GM18861 (cell line): Measurements from ENCODE around the gene TTC7B.

Experiments used
- ATAC-seq: cut with Tn5 transposase; IDR thresholded peaks from one replicate; pipeline ENCODE4 v1.9.1; 2021; ENCODE audit not compliant: unreplicated experiment

The TTC7B gene

DNA sequence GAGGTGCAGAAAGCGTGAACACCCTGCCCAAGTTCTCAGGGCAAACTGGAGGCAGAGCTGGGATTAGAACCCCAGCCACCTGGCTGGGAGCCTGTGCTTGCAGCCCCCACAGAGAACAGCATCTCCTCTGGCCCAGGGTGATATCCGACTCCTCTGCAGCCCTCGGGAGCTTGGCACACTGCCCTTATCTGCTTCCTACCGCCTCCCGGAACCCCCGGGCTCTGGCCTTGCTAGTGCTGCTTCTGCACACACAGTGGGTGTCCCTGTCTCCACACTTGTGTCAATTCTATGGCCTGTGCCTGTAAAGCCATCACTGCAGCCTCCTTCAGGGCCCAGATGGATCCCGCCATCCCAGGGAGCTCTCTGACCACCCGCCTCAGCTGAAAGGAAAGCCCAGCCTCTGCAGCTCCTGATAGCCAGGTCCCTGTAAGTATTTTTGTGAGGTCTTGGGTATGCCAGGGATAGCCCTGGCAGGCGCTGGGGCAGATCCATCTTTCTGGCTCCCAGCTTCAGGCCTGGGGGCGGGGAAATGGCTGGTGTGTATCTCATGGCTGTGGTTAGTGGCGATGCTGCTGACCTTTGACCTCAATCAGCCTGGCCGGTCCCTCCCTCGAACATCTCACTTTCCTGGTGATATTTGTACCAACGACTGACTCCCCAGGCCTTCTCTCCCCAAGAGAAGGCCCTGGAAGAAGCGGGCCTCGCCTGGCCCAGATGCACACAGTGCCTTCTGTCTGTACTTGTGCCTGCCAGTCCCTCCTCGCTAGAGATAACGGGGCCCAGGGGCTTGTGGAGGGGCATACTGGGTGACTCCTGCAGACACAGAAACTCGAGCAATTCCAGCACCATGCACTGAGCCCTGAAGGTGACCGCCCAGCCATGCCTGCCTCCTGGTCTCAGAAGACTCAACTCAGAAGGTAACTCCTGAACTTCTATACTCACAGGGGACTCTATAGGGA is 235.6 kb downstream of the TTC7B start:
- ATAC-seq: no peak

DNA sequence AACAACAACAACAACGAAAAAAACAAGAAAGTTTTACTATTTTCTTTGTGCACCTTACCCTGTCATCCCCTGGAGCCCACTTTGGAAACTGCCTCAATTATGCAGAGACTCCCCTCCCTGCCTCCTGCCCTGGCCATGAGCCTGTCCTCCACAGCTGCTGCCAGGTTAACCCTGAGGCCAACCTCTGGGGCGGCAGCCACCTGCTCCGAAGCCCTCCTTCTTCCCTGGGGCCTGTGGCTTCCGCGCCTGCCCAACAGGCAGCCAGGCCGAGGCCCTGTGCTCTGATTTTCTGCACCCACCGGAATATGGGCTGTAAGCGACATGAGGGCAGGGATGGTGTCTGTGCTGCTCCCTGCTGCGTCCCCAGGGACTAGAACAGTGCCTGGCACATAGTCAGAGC is 236.4 kb downstream of the TTC7B start:
- ATAC-seq: no peak

DNA sequence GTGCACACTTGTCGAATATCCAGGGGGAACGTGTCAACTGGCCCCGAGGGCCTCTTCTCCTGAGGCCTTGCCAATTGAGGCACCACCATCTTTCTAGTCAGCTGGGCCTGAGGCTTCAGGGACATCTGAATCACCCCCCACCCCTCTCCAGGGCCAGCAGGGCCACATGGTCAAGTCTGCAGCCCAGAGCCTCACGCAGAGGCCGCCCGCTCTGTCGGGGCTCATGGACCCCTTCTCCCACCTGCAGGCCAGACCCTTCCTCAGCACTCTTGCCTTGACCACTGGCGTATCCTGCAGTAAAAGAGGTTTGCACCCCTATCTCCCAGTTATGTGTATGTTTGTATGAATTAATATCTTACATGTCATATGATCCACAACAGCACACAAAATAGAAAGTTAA is 237.1 kb downstream of the TTC7B start:
- no peak for ATAC-seq

DNA sequence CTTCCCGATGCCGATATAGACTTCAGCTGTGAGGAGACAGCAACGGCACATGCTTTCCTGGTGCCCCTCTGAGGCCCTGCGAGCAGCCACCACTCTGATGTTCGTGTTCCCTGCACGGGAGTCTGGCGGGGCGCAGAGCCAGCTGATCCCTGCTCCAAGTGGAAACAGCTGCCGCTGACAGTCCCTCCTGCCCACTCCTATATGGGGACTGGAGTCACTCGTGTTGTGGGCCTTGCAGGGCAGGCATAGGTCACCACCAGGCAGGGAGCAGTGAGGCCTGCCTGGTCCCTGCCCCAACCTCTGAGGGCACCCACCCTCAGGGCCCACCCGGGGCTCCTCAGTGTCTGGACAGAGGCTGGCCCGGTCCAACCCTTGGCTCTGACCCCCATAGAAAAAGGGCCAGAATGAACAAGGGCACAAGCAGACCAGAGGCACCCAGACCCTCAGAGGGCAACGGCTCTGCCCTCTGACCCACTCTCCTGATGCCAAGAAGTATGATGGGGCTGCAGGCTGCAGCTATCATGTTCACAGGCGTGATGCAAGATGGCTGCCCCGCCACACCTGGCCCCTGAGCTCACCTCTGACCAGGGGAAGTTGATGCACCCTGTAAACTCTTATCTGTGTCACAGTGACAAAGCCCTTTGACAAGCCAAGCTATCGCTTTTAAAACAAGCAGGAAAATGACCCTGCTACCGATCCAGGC is 237.8 kb downstream of the TTC7B start:
- no peak for ATAC-seq

DNA sequence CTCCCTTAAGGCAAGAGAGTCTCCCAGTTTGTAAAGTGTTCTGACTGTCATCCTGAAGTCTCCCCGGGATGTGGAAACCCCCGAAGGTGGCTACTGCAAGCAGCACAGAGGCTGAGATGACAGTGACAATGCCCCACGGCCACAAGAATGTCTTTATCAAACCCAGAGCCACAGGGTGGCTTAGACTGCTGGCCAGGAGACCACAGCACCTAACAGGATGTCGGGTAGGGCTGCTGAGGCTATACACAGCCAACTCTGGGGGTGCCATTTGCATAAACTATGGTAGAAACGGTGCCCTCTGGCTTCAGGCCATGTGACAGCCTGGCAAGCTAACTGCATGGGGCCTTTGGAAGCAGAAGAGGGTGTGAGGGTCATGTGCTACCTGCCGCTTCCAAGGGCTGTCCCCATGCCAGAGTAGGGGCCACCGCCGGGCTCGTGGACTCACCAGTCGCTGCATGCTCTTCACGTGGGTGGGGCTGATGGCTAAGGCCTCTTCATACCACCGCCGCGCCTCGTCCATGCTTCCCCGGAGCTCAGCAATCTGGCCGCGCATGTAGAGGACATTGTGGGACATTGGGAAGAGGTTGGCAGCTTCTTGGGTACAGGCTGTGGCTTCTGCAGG is 238.5 kb downstream of the TTC7B start:
- no peak for ATAC-seq

DNA sequence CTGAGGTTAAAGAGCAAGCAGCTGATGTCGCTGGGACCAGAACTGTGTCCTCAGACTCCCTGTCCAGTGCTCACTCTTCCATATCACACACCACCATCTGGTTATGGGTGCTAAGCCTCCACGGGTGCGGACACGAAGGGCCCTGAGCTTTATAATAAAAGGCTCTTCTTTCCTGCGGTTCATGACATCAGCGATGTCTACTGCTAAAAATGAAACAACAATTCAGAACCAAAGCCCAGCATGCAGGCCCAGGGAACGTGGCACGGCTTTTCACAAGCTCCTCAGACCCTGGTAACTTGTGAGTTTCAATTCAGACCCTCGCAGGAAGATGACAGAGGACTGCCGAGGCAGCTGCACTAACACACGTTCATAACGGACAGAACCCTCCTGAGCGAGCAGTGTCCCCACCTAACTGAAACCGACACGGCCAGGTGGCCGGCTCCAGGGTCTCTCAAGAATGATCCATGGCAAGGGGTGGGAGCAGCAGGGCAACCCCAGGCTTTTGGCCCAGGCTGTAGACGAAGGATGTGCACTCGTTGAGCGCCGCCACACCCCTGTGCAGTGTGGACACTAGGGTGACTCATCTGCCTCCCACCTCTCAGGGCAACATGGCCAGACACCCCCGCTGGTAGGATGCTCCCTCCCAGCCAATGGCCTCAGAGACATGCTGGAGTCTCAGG is 239.1 kb downstream of the TTC7B start:
- no peak for ATAC-seq

DNA sequence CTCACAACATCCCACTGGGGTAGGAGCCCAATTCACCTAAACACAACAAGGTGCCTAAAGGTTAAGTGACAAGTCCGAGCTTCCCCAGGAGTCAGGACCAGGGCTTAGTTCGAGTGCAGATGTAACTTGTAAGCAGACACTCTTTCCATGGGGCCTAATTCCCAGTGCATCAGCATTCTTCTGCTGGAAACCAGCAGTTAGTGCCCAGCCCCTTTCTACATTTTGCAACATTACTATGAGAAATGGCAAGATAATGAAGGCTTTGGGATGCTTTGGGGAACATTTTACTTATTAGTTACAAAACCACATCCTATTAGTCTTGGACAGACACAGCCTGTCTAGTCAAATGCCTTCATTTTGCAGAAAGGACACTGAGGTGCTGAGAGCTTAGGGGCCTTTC is 239.6 kb downstream of the TTC7B start:
- no peak for ATAC-seq

DNA sequence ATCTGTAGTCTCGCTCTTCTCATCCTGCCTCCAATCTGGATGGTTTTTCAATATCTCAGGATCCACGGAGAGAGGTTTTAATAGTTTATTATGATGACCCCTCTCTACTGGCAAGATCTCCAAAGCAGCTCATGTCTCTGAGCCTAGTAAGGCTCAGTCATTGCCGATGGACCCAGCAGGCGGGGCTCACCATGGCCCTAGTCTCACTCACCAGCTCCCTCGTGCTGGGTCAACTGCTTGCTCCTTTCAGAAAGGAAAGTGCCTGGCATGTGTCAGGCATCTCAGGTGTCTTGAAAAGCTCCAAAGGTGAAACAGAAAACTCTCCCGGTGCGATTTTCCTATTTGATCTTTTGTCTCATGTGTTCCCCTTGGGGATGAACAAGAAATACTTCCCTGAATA is 240.4 kb downstream of the TTC7B start:
- ATAC-seq: no peak

DNA sequence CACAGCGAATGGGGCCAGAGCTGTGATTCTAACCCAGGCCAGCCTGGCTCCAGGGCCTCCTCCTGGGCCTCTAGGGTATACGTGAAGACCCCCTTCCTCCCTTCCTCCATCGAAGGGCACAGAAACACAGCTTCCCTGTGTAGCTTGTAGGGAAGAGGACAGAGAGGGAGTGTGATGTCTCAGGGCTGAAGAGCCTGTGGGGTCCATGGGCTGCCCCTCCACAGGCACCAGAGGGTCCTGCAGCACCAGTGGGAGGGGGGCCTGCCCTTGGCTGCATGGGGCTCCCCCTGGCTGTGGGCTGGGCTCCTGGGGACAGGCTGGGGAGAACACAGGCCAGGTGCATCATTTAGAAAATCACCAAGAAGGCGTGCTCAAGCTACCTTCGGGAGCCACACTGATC is 240.9 kb downstream of the TTC7B start:
- ATAC-seq: no peak

DNA sequence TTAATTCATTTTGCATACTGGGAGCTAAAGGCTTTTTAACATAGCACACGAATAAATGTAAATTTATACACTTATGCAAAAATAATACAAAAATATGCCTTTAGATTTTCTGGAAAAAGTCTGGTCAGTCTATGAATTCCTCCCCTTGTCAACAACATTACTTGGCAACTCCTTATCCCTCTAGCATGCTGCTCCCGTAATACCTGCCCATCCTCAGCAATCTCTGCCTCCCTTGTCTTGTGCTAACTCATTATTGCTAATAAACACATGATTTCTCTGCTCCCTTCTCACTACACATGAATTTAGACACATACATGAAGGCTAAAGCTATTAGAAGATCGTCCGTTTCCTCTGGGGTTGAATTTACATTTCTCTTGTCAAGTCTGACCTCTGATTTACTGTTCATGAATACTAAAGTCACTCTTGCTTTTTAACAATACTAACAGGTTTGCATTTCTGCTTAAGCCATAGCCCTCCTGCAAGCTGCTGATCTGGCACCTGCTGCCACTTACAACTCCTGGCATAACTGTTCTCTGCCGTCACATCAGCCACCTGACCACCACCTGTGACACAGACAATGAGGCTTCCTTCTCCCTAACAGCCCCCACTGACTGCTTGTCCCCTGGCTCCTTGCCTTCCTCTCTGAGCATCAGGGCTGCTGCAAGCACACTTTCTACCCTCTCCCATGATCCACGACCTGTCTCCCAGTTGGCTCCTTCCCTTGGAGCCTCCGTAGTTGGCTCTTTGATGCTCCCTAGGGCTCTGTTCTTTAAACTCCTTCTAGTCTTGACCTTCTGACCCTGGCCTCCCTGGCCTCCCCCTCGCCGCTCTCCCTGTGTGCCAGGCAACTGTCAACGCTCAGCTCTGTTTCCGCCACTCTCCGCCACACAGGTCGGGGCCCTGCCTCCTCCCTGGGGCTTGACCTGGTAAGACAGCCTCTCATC is 241.8 kb downstream of the TTC7B start:
- no peak for ATAC-seq

DNA sequence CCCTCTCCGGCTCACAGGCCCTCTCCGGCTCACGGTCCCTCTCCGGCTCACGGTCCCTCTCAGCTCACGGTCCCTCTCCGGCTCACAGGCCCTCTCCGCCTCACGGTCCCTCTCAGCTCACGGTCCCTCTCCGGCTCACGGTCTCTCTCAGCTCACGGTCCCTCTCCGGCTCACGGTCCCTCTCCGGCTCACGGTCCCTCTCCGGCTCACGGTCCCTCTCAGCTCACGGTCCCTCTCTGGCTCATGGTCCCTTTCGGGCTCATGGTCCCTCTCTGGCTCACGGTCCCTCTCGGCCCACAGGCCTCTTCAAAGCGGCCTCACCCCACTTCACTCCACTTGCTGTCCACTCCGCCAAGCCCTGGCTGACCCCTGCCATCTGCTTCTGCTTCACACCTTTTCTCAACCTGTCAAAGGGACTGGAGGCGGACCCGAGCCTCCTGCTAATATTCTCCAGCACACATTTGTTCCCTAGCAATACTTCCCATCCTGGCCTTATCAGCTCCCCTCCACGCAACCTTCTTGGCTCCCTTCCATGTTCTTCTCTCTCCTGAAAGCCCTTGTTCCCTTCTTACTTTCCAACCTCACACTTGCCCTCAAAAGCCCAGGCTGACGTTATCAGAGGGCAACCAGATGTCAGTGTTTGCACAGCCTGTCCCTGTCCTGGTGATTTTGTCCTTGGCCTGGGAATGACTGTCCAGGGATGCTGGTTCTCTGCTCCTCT is 242.7 kb downstream of the TTC7B start:
- no peak for ATAC-seq

DNA sequence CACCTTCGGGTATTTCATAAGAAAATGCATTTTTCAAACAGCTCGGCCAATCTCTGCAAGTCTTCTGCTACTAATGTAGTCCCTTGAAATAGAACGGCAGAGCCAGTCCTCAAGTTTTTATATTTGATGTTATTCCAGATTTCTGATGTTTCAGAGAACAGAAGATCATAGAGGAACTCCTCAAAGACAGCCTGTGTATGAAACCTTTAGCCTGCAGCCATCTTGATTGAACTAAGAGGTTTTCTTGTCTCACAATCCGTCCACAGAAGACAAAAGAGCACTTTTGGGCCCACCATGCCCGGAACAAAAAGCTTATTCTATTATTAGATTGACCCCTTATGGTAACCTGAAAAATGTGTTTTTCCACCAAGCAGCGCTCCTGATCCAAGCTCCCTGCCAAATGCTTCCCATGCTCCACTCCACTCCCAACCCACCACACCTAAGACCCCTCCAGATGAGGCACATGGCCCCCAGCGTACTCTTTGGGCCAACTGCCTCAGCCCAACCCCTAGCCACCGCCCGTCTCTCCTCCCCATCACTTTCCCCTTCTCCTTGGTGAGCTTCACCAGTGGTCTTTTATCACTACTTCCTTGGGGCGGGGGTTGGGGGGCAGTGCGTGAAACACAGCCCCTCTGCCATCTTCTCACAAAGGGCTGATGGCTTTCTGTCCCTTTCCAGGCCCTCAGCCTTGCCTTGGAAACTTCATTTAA is 243.6 kb downstream of the TTC7B start:
- no peak for ATAC-seq

DNA sequence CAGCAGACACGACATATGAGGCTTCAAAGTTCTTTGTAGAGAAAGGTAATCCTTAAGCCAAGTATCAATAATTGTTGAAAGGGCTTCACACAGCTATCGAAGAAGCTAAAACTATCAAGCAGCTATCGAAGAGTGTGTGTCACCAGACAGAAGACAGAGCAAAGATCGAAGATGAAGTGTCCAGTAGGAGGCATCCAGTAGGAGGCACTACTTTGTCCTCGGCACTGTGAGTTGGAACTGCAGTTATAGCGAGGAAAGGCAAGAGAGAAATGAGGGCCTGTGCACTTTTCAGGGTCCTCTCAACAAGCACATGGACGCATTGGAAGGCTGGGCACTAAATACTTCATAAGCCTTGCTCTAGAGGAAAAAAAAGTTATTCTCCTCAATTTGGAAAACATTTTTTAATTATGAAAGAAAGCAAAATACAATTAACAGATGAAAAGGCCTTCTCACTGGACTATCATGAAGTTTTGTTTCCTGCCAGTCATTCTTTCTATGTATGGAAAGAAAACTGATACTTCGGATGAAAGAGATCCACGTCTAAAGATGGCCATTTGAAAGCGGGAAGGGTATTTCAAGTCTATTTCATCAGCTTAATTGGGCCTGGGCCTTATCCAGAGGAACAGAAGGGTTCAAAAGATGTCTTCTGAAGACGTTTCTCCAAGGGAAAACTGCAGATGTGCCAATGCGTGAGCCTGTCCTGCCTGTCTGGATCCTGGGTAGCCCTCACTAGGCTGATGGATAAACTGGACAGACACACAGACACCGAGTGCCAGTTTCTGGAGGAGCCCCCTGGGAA is 244.9 kb downstream of the TTC7B start:
- ATAC-seq: no peak

DNA sequence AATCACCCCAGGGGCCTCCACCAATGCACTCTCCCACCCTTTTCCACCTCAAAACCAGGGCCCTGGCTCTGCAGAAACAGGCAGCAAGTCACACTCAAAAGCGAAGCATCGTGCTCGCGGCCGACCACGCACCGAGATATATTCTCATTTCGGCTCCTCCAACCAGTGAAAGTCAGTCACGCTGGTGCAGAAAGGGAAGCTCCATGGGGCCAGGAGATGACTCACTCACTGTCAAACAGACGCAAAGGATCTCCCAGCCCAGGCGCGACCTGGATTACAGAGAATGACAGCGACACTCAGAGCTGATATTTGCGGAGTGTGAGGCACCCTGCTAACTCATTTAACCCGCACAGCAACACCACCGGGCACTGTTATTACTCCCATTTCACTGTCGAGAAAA is 245.8 kb downstream of the TTC7B start:
- ATAC-seq: no peak

DNA sequence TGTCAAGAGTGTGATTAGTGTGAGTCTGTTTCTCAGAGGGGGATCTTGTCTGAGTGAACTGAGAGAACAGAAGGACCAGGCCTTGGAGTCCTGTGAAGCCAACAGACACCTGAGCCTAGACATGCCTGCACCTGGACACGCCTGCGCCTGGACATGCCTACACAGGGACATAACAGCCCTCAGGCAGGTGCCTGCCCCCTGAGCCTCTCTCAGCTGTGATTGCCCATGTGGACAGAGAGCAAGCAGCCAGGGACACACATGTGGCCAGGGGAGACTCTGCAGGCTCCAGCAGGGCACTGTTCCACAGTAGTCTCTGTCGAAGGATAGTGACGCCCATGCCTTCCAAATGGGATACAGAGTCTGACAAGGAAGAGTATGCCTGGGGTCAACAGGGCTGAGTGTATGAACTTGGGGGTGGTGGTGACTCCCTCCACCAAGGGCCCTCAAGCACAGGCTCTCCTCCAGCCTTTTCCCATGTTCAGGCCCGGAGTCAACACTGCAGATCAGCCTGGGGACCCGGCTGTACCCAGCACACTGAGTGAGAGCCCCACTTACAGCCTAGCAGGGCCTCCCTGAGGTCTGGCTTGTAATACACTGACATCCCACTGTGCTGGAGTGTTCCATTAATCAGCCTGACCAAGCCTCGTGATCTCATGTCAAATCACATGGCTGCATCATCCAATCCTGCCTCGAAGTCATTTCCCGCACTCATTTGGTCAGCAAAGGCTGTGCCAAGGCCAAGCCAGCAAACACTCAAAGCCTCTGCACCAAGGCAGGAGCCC is 246.4 kb downstream of the TTC7B start:
- ATAC-seq: no peak

DNA sequence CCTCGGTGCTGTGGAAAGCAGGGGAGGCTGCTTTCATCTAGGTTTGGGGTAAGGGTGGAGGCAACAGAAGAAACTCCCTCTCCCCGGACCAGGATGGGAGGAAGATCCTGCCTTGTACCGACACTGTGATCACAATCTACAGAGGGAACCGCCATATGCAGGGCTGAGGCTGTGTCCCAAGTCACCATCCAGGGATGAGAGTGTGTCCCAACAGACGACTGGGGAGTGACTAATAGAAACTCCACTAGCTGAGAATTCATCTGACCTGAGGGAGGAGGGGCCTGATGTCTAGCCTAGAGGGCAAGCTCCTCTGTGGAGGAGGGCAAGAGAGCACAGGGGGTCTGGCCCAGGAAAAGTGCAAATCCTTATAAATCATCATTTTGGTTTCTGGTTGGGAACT is 247.0 kb downstream of the TTC7B start:
- no peak for ATAC-seq

DNA sequence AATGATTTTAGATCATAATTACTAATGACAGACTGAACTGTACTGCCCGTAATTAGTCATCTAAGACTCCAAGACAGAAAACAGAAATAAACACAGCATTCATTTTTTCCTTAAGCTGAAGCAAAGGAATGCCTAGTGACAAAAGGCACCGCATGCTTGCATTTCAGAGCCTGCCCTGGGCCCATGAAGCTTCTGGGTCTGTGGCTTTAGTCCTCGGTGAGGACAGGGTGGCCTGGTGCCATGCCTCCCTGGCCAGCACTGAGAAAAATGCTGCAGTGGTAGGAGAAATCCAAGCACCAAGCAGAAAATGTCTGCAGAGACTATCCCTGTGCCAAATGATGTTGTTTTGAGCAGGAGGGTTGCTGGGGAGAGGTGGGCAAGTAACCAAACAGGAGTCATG is 247.8 kb downstream of the TTC7B start:
- ATAC-seq: no peak
